GM18498 (cell line): ENCODE data around the gene YAF2.
"Not testable (repeated sequence)": the region's sequence is repeated elsewhere in the genome, so short reads cannot be mapped to it uniquely, and the experiment has no call there.

Experiments used
- ATAC-seq: cut with Tn5 transposase; IDR thresholded peaks from one replicate; pipeline ENCODE4 v1.9.1; 2021; ENCODE audit warnings: mild to moderate bottlenecking, moderate library complexity; ENCODE audit not compliant: unreplicated experiment

Gene YAF2

DNA sequence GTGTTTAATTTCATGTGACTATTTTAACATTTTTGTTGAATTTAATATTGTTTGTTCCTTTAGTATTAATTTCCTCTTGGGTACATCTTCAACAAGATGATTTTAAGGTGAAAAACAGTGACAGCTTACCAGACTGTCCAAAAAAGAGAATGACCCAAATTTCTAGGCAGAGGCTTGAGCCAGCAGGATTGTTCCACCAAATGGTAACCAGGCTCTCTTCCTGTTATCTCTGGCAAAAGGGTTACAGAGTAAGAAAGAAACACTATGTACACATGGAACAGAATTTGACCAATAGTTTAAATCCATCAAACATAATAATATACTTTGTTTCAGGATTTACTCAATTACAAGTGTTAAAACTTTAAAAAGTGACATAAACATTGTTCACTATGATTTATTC lies 39.0 kb downstream of the YAF2 start:
- ATAC-seq: no peak

DNA sequence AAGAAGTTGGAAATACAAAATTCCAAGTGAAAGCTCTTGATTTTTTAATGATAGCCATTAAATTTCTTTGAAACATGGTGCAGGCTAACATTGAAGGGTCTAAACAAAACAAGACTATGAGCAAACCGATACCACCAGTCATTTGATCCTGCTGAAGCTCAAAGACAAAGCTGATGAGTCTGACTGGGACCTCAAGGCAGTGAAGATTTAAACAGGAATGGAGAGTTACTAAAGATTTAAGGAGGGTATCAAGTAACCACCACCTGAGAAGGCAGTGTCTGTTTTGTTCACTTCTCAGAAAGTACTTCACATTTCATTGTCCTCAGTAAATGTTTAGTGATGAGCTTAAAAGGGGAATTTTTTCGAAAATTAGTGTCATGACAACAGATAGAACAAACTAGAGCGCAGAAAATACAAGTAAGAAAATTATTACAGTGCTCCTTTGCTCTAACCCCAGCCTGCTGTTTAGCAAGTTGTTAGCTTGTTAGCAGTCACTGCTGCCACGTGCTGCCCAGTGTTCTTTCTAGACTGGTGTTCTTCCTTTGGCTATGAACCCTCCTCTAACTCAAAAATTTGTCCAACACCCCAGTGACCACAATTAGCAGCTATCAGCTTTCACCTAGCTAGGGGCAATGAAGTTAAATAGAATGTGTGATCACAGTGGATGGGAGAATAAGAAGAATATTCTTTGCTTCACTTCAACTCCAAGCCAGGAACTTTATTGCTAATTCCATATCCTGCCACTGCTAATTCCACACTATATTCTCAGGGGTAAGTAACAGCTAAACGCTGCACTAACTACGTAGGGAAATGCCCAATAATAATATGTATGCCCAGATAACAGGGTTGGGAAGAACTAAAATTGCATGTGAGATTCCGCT lies 41.1 kb downstream of the YAF2 start:
- no peak for ATAC-seq

DNA sequence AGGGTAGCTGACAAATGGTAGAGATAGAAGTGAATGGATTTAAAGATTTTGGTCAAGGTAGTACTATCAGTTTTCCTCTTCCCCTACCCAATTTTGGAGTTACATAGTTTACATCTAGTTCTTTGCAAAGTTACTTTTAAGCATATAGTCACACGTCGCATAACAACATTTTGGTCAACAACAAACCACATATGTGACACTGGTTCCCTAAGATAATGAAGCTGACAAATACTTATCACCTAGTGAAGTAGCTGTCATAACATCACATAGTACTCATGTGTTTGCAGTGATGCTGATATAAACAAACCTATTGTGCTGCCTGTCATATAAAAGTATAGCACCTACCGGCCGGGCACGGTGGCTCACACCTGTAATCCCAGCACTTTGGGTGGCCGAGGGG lies 45.4 kb downstream of the YAF2 start:
- no peak for ATAC-seq

DNA sequence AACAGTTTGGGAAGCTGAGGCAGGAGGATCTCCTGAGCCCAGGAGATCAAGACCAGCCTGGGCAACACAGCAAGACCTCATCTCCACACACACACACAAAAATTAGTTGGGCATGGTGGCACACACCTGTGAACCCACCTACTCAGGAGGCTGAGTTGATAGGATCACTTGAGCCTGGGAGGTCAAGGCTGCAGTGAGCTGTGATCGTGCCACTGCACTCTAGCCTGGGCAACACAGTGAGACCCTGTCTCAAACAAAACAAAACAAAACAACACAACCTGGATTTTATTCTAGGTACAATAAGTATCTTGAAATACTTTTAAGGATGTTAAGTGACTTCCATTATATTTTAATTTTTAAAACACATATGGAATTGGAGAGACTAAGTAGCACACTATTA lies 45.8 kb downstream of the YAF2 start:
- ATAC-seq: no peak

DNA sequence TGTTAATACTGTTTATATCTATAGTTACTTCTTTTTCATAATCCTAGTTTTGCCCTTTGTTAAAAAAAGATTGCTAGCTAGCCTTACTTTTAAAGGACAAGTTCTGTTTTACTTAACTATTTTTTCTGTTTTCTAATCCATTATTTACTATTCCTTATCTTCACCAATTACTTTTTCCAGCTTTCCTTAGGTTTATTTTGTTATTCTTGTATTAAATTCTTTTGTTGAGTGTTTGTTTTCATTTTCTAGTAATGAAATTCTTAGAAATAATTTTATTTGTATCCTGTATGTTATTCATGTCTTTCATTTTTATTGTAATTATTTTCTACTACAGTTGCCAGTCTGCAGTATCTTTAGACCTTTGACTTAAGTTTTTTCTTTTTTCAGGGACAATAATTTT lies 47.7 kb downstream of the YAF2 start:
- no peak for ATAC-seq

DNA sequence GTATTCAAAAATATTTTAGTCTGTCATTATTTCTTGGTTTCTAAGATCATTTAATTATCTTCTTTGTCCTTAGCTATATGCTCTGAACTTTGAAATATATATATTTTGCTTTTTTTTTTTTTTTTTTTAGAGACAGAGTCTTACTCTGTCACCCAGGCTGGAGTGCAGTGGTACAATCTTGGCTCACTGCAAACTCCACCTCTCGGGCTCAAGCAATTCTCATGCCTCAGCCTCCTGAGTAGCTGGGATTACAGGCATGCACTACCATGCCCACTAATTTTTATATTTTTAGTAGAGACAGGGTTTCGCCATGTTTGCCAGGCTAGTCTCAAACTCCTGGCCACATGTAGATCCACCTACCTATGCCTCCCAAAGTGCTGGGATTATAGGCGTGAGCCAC lies 49.8 kb downstream of the YAF2 start:
- not testable (repeated sequence) for ATAC-seq

DNA sequence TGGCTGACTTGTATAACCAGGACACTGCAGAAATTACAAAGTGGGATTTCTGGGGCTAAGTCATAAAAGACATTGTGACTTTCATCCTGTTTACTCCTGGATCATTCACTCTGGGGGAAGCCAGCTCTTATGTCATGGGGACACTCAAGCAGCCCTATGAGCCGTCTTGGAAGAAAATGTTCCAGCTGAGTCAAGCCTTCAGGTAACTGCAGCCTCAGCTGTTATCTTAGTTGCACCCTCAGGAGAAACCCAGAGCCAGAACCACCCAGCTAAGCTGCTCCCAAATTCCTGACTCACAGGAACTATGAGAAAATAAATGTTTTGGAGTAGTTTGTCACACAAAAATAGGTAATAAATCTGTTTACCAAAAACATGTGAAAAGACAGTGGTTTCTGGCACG lies 50.2 kb downstream of the YAF2 start:
- ATAC-seq: no peak

DNA sequence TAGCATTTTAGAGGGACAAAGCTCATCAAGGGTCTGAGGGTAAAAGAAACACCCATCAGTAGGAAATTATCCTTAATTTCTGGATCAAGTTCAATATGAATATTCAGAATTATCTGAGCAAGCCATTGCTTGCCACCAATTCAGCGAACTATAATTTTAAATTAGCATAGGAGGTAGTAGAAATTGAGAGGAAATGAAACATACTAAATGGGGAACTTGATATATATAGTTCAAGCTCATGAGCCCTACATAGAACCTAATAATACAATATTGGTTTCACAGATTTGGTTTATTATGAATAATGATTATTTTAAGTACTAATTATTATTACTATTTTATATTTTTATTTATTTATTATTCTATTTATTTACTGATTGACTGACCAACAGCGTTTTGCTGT lies 51.3 kb downstream of the YAF2 start:
- no peak for ATAC-seq

DNA sequence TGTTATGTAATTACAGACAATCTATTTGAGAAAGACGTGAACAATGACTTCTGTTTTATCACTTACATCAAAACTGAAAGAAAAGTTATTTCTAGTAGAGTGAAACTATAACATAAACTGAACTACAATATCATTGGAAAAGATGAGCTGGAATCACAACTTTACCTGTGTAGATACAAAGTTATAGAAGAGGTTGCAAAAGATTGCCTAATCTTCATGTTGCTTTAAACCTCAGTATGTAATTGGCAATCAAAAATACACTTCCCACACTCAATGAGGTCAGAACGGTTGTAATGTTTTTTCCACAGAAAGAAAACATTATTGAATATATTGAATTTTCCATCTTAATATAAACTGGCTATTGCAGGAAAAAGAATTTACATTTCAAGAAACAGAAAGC lies 55.7 kb downstream of the YAF2 start:
- no peak for ATAC-seq

DNA sequence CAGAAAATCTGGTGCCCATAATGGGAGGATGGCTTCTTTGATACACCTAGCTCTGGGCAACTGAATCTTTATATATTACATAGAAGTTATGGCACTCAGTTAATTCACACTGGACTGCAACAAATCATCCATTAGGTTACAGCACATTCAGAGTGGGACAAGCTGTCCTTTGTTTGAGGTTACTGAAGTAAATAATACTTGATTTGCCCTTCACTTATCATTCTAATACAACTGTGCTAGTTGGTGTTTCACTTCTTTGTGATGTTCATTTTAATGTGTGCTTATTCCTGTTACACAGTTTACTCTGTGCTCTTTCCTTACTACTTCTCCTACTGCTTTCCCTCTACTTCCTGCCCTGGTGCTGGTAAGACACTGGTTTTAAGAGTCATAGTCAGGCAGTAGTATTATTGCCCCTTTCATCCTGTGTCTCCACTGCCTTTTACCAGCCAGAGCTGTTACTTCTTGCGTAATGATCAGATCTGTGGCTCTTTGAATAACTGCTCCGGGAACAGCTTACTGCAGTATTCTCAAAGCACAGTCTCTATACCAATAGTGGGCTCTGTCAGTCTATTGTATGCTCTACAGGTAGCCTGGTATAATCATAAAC lies 57.0 kb downstream of the YAF2 start:
- ATAC-seq: no peak

DNA sequence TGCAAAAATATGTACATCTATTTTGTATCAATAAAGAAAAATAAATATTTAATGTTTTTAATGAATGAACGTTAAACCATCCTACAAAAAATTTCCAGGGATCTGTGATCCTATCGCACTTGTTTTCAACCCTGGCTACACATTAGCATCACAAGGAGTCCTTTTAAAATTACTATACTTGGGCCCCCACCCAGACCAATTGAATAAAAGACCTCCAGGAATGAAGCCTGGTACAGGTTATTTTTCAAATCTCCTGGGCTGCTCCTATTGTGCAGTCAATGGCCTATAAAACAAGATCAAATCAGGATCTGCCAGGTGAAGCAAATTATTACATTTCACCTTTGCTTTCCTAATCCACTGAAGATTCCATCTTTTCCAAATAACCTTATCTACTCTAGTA lies 59.9 kb downstream of the YAF2 start:
- no peak for ATAC-seq

DNA sequence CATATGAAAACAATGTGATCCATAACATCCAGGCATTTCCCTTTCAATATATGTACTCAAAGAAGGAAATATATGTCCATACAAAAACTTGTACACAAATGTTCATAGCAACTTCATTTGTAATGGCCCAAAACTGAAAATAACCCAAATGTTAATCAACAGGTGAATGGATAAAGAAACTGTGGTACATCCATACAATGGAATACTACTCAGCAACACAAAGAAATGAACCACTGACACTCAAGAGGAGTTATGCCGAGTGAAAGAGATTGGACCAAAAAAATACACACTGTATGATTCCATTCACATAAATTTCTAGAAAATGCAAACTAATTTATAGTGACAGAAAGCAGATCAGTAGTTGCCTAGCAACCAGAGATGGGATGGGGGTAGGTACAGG lies 63.1 kb downstream of the YAF2 start:
- no peak for ATAC-seq

DNA sequence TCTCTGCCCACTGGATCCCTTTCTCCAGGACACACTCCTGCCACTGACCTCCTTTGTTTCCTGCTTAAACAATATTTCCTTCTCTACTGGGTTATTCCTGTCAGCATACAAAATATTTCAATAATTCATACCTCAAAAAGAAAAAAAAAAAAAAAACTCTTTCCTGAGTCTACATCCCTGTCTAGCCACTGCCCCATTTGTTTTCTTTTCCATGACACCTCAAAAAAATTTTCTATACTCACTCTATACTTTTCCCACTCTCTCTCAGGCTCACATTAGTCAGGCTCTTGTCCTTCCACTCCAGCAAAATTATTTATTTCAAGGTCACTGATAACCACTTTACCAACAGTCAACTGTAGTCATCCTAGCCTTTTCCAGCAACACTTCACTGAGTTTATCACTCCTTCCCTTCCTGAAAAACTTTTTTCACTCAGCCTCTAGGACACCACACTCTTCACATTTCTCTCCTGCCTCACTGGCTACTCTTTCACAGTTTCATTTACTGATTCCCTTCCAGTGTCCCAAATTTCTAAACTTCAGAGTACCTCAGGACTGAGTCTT lies 64.0 kb downstream of the YAF2 start:
- no peak for ATAC-seq

DNA sequence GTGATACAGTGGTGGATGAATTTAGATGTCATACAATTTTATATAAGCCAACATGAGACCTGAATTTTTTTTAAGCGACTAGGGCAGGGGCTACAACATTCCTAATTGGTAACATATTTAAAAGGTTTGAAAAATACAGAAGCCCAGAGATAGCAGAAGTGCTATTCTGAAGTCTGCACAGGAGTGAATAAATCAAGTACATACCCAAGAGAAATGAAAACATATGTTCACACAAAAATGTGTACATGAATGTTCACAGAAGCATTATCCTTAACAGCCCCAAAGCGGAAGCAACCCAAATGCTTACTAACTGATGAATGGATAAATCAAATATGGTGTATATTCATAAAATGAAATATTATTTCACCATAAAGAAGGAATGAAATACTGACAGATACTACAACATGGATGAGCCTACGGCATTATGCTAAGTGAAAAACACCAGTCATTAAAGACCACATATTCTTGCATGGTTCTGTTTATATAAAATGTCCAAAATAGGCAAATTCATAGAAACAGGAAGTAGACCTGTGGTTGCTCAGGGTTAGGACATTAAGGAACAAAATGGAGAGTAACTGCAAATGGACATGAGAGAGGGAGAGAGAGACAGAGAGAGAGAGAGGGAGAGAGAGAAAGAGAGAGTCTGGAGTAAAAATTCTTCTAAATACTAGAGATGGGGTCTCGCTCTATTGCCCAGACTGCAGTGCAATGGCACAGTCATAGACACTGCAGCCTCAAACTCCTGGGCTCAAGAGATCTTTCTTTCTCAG lies 65.4 kb downstream of the YAF2 start:
- ATAC-seq: no peak

DNA sequence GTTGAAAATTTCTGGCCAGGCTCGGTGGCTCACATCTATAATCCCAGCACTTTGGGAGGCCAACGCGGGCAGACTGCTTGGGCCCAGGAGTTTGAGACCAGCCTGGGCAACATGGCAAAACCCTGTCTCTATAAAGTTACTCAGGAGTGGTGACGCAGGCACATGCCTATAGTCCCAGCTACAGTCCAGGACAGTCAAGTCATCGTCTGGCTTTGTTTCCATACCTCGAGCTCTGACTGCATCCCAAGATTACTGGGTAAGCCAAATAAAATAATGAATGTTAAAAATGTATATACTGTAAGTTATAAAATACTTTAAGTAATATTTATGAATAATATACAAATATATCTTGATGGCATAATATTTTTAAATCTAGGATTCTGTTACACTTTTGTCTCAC lies 70.3 kb downstream of the YAF2 start:
- no peak for ATAC-seq

DNA sequence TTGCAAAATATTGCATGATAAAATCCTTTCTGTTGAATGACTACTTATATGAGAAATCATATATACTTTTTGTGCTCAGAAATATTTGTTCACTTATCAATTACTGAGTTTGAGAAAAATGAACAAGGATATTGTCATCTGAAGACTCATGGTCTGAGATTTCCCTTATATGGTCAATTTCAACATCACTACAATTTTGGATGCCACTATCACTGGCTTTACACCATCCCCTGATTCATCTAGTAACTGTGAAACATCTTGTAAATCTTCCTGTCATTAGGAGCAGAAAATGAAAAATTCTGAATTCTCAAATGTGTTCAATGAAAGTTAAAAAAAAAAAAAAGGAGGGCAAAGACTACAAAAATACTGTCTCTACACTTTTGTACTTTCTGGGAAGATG lies 71.5 kb downstream of the YAF2 start:
- no peak for ATAC-seq

DNA sequence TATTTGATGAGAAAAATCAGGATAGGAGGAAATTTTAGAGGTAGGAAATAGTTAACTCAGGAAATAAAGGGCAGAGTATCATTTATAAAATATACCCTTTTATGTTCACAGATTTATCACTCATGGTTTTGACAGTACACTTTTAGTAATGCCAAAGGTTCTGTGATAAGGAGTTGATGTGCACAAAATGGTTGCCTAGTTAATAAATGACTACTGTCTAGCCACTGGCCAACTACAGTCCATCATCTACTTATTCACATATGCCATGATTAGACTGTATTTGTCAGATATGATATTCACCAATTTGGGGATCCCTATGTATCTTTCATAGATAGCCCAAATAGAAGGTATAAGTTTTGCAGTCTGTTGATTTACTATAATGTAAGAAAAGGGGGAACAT lies 74.1 kb downstream of the YAF2 start:
- no peak for ATAC-seq

DNA sequence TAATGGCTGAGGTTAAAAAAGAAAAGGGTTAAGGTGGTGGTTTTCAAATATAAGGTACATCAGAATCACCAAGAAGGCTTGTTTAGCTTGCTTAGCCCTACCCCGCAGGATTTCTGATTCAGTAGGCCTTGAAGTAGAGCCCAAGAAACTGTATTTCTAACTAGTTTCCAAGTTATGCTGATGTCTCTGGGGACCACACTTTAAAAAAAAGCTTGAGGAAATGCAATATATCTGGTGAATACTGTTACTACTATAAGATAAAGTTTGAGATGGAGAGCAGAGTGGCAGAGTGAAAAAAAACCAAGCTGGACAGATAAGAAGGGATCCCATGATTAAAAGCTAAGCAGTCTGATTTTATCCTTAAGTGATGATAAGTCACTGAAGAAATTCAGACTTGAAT lies 75.1 kb downstream of the YAF2 start:
- ATAC-seq: no peak

DNA sequence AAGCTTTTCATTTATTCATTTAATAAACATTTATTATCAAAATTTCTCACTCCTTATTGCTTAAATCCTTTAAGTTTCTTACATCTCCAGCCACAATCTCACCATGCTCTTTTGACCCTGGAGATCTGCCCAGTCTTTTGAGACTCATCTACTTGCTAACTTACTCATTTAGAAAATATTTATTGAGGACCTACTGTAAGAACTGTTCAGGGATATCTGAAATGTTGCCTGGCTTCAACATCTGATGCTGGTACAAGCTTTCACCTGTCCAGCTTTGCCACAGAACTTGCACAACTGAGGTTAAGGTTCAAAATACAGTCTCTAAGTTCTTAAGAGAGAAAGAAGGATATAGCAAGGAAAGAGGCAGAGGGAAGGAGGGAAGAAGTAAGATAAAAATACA lies 75.9 kb downstream of the YAF2 start:
- no peak for ATAC-seq

DNA sequence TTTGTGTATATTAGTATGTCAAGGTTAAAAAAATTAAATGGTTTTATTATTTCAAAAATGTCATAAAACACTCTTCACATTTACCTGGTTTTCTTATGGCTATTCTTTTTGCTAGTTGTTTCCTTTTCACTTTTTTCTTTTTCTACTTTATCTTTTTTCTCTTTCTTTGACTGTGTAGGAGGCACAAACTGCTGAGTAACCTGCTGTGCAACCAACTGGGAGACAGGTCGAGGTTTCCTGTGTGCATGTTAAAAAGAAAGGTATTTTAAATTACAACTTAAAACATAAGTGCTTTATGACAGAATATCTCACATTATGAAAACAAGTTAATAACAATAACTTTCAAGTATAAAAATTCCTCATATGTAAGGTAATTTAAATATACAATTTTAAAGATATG lies 76.5 kb downstream of the YAF2 start:
- no peak for ATAC-seq

DNA sequence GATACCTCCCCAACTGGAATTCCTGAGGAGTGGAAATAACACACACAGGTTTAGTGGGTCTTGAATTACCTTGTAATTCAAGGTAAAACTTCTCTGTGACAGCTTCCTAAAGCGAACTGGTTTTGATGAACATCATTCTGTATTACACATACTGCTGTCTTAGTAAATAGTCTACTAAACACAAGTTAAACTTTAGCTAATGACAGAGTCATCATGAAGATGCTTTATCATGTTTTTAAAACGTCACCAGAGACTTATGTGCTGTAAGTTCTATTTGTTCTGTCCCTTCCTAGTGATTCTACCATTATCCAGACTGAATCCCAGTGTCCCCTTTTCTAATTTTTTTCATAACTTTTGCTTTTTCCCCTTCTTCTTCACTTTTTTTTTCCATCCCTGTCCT lies 81.8 kb downstream of the YAF2 start:
- ATAC-seq: no peak
